ENCODE data around the gene HMX1. TPM values are rescaled to one million over a fixed set of nuclear protein-coding genes. Genes with fewer than 3 reads are reported as not detected.

The HMX1 gene
- total RNA-seq, 6 experiments from 2014 or later, result not detected

DNA sequence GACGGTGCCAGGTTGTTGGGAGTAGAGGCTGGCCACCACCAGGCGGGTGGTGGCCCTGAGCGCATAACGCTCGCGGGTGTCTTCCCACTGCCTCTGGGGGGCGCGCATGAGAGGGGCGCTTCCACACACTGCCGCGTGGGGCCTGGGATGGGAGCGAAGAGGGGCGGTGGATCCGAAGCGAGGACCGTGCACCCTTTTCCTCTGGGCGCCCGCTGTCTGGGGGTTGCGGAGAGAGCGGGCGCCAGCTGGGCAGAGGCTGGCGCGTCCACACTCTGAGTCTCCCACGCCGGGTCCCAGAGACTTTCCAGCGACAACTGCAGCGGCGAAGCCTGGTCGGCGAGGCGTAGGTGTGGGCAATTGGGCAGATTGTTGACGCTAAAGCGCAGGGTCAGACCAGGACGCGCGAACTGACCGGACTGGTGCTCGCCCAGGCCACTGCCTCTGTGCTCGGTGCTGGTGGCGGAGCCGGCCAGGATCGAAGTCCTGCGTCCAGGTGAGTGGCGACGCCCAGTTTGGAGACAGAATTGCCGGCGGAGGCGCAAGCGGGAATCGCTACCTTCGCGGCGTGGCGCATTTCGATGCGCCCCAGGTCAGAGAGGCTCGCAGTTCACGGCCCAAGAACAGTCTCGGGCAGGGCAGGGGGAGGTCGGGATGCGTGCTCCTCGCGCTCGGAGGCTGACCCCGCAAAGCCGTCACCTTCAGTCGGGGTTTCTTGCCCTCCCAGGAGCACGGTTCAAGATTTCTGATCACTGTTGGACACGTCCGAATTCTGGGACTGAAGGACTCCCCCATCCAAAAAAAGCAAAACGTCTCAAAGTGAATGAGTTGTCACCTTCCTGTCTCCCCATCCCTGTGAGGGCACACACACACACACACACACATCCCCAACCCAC is 2.6 kb upstream of the HMX1 start:
- no peaks in the 10 kb centered on the region for H3K36me3 ChIP-seq
- peaks cover 4 to 17% of the 10 kb centered on the region in 2 donors for H3K27me3 ChIP-seq
- no peak for ATAC-seq
- intact Hi-C loops (cut with DNase I), result no loop called here
- no peaks in the 10 kb centered on the region for H3K9me3 ChIP-seq
- no peaks in the 10 kb centered on the region for H3K4me1 ChIP-seq
- 7% methylated on average over 9 of the region's 71 CpGs for WGBS (ENCODE audit: insufficient coverage, low coverage, low lambda C conversion rate, missing lambda C conversion rate)
- no peak overlapping the region for H3K4me3 ChIP-seq
- DNase-seq, result no peak
- H3K27ac ChIP-seq, result no peak overlapping the region
- TF ChIP-seq, protein P1, sequence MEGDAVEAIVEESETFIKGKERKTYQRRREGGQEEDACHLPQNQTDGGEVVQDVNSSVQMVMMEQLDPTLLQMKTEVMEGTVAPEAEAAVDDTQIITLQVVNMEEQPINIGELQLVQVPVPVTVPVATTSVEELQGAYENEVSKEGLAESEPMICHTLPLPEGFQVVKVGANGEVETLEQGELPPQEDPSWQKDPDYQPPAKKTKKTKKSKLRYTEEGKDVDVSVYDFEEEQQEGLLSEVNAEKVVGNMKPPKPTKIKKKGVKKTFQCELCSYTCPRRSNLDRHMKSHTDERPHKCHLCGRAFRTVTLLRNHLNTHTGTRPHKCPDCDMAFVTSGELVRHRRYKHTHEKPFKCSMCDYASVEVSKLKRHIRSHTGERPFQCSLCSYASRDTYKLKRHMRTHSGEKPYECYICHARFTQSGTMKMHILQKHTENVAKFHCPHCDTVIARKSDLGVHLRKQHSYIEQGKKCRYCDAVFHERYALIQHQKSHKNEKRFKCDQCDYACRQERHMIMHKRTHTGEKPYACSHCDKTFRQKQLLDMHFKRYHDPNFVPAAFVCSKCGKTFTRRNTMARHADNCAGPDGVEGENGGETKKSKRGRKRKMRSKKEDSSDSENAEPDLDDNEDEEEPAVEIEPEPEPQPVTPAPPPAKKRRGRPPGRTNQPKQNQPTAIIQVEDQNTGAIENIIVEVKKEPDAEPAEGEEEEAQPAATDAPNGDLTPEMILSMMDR (IDR thresholded peaks at IDR 0.05), result no peak
- TF ChIP-seq POLR2A (IDR thresholded peaks at IDR 0.05), result no peak

GRCh38 chr4:8872402-8873291 is 1.0 kb upstream of the HMX1 start:
- TF ChIP-seq, protein P1 (IDR thresholded peaks at IDR 0.05), result no peak
- no peak for TF ChIP-seq POLR2A (IDR thresholded peaks at IDR 0.05)
- DNase-seq, result no peak
- H3K4me3 ChIP-seq, result no peak overlapping the region
- no peaks in the 10 kb centered on the region for H3K9me3 ChIP-seq
- H3K27me3 ChIP-seq, result peaks cover 7 to 17% of the 10 kb centered on the region in 2 donors
- no peaks in the 10 kb centered on the region for H3K36me3 ChIP-seq
- H3K4me1 ChIP-seq, result no peaks in the 10 kb centered on the region
- intact Hi-C loops (cut with DNase I), result no loop called here
- H3K27ac ChIP-seq, result no peak overlapping the region
- ATAC-seq, result no peak
- WGBS (ENCODE audit: insufficient coverage, low coverage, low lambda C conversion rate, missing lambda C conversion rate), result 3% methylated on average over 5 of the region's 55 CpGs

DNA sequence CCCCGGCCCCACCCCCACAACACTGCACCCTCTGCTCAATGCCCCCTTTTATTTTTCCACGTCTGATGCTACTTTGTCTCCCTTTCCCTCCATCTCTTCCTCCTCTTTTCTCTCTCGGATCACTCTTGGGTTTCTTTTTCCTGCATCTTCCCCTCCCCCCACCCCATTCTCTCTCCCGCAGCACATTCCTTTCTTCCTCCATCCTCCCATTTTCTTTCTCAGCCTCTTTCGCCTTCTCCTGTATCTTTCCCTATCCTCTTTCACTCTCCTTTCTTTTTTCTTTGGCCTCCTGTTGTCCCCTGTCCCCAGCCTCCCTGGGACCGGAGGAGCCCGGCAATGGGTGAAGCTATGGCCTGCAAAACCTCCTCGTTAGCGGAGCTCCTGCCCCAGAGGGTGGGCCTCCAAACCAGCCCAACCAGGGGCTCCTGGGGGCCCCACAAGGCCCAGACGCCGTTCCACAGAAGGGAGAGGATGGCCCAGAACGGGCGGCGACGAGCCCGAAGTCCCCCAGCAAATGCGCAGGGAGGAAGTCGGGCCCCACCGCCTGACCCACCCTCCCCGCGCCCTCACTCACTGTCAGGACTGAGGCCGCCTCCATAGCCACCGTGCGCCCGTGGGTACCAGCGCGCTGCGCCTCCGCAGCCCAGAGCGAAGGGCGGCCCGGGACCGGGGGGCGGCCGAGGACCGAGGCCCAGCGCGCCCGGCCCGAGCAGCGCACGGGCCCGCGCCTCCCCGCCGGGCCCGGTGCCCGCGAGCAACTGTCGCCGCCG is 807 bp downstream of the HMX1 start:
- no peaks in the 10 kb centered on the region for H3K9me3 ChIP-seq
- no peak overlapping the region for H3K4me3 ChIP-seq
- no peak overlapping the region for H3K27ac ChIP-seq
- TF ChIP-seq, protein P1 (IDR thresholded peaks at IDR 0.05), result no peak
- no peak for TF ChIP-seq POLR2A (IDR thresholded peaks at IDR 0.05)
- under 1% methylated on average over 13 of the region's 52 CpGs for WGBS (ENCODE audit: insufficient coverage, low coverage, low lambda C conversion rate, missing lambda C conversion rate)
- peaks cover 7 to 17% of the 10 kb centered on the region in 2 donors for H3K27me3 ChIP-seq
- intact Hi-C loops (cut with DNase I), result no loop called here
- no peaks in the 10 kb centered on the region for H3K4me1 ChIP-seq
- no peak for DNase-seq
- no peaks in the 10 kb centered on the region for H3K36me3 ChIP-seq
- no peak for ATAC-seq

- Histone ChIP-seq H3K9me3 (no peaks in the 10 kb centered on the region), H3K4me3 (no peak overlapping the region), H3K4me1 (no peaks in the 10 kb centered on the region), H3K36me3 (no peaks in the 10 kb centered on the region), H3K27ac (no peak overlapping the region), H3K27me3 (peaks cover 7 to 17% of the 10 kb centered on the region in 2 donors)
- no peak for TF ChIP-seq POLR2A (IDR thresholded peaks at IDR 0.05)
- TF ChIP-seq, protein P1 (IDR thresholded peaks at IDR 0.05), result no peak
- intact Hi-C loops (cut with DNase I), result no loop called here
- no peak for DNase-seq
- WGBS (ENCODE audit: insufficient coverage, low coverage, low lambda C conversion rate, missing lambda C conversion rate), result 5% methylated on average over 10 of the region's 11 CpGs
- no peak for ATAC-seq
Measured at GRCh38 chr4:8869898-8870646, 1.6 kb downstream of the HMX1 start.
